Astrocyte (in vitro differentiated cells and primary cell): ENCODE measurements around the gene TAF1C.

Experiments
- CTCF ChIP-seq: IDR thresholded peaks from 2 replicates; pipeline ENCODE4 v1.5.1; 2011; ENCODE audit warnings: low read depth, mild to moderate bottlenecking, inconsistent platforms, low read length, moderate library complexity; ENCODE audit not compliant: insufficient read depth
- EZH2 ChIP-seq: IDR thresholded peaks from 2 replicates; pipeline ENCODE4 v1.6.1; 2012; ENCODE audit warnings: mild to moderate bottlenecking, low read length, inconsistent platforms; ENCODE audit not compliant: insufficient read depth

GRCh38 chr16:84190731-84191388 is 4.0 kb upstream of the TAF1C start, which contains the start of gene ADAD2:
- TF ChIP-seq CTCF: no peak
- no peak for TF ChIP-seq EZH2
